ENCODE results near the gene NRAP.

DNA sequence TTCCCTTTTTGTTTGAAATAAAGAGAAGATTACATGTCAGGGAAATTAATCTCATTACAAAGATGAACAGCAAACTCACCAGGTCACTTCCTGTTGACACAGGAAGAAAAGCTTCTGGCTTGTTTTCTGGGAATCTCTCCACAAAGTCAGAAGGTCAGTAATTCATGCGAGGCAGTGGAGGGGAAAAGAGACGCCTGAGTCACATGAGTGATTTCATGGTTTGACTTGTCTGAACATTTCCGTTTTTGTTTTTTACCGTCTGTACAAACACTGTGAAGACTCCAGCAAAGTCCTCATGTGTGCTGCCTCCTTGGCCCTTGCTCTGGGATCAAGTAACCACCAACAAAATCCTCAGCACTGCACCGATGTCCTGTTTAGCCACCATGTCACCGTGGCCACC, 113.5 kb downstream of the NRAP start:
- TF ChIP-seq, protein P1, sequence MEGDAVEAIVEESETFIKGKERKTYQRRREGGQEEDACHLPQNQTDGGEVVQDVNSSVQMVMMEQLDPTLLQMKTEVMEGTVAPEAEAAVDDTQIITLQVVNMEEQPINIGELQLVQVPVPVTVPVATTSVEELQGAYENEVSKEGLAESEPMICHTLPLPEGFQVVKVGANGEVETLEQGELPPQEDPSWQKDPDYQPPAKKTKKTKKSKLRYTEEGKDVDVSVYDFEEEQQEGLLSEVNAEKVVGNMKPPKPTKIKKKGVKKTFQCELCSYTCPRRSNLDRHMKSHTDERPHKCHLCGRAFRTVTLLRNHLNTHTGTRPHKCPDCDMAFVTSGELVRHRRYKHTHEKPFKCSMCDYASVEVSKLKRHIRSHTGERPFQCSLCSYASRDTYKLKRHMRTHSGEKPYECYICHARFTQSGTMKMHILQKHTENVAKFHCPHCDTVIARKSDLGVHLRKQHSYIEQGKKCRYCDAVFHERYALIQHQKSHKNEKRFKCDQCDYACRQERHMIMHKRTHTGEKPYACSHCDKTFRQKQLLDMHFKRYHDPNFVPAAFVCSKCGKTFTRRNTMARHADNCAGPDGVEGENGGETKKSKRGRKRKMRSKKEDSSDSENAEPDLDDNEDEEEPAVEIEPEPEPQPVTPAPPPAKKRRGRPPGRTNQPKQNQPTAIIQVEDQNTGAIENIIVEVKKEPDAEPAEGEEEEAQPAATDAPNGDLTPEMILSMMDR (IDR thresholded peaks at IDR 0.05): no peak
- no peak for TF ChIP-seq POLR2A (IDR thresholded peaks at IDR 0.05)
